Choroid plexus epithelial cell (primary cell): ENCODE results near the gene NSG2.

Experiments
- DNase-seq: peaks from one replicate; pipeline ENCODE4 v3.0.0-alpha.2; 2010; ENCODE audit warnings: low read depth
- H3K4me3 ChIP-seq: 2 replicates; pipeline ENCODE4 v1.5.1; 2011; ENCODE audit warnings: low read depth, mild to moderate bottlenecking, control low read depth, low read length, moderate library complexity
- CTCF ChIP-seq: conservative IDR thresholded peaks from 2 replicates; pipeline ENCODE4 v1.5.1; 2011; ENCODE audit warnings: low read depth, mild to moderate bottlenecking, control low read depth, inconsistent platforms, low read length, moderate library complexity

NSG2 gene

DNA sequence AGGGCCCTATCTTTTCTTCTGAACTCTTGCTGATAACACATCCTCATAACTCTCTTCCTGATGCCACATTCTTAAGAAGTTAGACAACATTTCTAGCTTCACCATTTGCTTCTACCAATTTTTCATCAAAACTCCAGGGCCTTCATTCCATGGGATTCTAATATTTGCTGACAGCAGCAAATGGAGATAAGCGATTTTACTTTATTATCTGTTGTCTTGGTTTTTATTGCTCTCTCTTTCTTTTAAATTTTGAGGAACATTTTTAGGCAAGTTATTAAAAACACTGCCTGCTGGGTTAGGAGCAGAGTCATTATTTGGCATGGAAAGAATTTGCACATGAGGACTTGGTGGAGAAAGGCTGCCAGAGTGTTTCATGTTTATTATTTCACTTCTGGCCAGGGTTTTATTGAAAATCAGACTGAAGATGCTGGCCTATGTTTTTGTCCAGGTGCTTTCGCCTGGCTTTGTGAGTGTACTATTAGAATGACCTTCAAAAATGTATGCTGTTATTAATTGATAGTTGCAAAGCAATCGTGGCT lies 27.7 kb downstream of the NSG2 start:
- DNase-seq: no peak
- no peak overlapping the region for H3K4me3 ChIP-seq
- no peak for TF ChIP-seq CTCF

GRCh38 chr5:174074369-174074768 lies 28.9 kb downstream of the NSG2 start:
- no peak for DNase-seq
- H3K4me3 ChIP-seq: no peak overlapping the region
- TF ChIP-seq CTCF: no peak

DNA sequence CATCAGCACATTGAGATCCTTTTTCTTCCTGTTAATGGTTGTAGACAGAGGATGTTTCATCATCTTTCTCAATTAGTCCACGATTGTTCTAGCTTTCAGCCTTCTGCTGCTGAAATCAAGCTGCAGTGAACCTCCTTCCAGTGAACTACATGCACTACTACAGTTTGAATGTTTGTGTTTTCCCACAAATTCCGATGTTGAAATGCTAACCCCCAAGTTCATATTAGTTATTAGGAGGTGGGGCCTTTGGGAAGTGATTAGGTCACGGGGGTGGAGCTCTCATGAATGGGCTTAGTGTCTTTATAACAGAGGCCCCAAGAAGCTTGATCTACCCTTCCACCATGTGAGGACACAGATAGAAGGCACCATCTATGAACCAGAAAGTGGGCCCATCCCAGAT lies 32.9 kb downstream of the NSG2 start:
- no peak for TF ChIP-seq CTCF
- DNase-seq: no peak
- H3K4me3 ChIP-seq: no peak overlapping the region

GRCh38 chr5:174082286-174082685 lies 36.8 kb downstream of the NSG2 start:
- no peak for DNase-seq
- no peak overlapping the region for H3K4me3 ChIP-seq
- no peak for TF ChIP-seq CTCF

DNA sequence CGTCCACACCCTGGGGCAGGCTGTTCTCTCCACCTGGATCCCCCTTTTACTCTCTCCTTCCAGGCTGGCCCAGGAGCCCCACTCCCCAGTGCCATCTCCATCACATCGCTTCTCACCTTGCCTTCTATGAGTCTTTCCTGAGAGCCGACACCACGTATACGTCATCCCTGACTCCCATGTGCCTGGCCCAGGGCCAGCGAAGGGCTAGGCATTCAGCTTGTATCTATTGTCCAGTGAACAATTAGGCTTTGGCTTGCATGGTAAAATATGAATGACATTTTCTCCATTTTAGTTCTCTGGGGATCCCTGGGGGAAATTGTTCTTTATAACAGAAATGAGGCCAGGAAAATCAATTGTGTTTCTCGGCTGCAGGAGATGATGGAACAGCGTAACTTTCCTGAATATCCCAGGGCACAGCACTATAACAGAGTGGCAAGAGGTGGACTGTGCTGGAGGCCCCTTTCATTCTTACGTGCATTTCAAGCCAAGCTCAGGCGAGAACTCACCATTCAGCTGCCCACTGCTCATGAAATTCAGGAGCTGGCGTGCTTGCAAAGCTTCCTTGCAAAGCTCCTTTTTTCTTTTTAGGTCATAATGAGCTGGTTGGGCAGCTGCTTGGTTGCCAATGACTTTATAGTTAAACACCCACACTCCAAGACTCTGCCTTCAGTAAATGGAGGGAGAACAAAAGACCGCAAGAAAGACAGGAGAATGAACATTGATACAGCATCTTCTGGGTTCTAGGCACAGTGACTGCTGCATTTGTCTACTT lies 37.7 kb downstream of the NSG2 start:
- no peak for DNase-seq
- H3K4me3 ChIP-seq: no peak overlapping the region
- TF ChIP-seq CTCF: no peak

DNA sequence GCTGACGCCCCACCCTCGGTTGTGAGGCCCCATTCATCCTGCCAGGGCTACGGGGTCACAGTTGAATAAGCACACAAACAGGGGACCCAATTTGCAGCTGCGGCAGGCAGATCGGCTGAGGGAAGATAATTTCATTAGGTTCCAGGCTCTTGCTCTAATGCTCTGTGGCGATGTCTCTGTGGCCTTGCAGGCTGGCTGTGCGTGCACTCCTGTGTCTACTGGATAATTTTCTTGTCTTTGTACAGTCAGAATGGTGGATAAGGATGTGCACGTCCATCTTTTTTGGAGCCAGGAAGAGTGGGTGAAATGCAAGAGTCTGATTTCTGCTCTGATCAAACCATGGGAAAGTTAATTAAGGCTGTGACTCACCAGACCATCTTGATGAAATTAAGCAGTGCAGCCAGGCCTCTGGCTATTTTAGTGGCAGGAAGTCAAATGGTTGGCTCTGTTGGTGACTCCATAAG lies 39.2 kb downstream of the NSG2 start:
- H3K4me3 ChIP-seq: no peak overlapping the region
- DNase-seq: no peak

More for the DNA sequence above, 39.2 kb downstream of the NSG2 start:
- TF ChIP-seq CTCF: no peak
